Dermis microvascular lymphatic vessel endothelial cell (primary cell): ENCODE data around the gene SEC11A. TPM values are rescaled to one million over a fixed set of nuclear protein-coding genes. Genes with fewer than 3 reads are reported as not detected.

Source experiments
- DNase-seq, 2 donors: peaks; one replicate each; pipeline versions ENCODE4 v3.0.0 to v3.0.0-alpha.2; 2010; ENCODE audit warnings: low read depth in 2 of 2
- total RNA-seq: library from RNA; depleted of rRNA; stranded (reverse); fragments of >200 nt; gene quantifications from 2 replicates; pipeline ENCODE4 v1.2.1, GENCODE V29; 2014

The SEC11A gene
- total RNA-seq, 1 donor from 2014 or later = 227 TPM

DNA sequence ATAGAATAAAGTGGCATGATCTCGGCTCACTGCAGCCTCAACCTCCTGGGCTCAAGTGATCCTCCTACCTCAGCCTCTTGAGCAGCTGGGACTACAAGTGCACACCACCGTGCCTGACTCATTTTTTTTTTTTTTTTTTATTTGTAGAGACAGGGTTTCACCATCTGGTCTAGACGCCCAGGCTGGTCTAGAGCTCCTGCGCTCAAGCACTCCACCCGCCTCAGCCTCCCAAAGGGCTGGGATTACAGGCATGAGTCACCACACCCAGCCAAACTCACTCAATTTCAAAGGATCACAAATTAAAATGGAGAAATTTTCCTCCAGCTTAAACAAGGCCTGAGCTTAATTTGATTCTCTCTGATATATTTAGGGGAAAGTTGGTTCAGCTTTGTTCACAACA, 30.6 kb downstream of the SEC11A start:
- no peak for DNase-seq

DNA sequence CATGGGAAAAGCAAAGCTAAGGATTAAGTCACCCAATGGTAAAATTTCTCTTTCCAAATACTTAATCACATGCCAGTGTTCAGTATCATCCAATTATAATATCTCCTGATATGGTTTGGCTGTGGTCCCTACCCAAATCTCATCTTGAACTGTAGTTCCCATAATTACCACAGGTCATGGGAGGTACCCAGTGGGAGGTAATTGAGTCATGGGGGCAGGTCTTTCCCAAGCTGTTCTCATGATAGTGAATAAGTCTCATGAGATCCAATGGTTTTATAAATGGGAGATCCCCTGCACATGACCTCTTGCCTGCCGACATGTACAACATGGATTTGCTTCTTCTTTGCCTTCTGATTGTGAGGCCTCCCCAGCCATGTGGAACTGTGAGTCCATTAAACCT, 31.8 kb downstream of the SEC11A start:
- DNase-seq = no peak

DNA sequence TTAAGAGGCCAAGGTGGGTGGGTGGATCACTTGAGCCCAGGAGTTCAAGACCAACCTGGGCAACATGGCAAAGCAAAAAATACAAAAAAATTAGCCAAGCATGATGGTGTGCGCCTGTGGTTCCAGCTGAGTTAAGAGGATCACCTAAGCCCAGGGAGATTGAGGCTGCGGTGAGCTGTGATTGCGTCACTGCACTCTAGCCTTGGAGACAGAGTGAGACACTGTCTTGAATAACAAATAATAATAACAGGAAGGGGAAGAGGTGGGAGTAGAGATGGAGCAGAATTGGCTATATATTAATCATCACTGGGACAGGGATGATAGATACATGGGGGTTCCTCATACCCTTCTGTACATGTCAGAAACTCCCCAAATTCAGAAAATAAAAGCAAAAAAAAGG, 34.1 kb downstream of the SEC11A start:
- peak in 1 of 2 donors; percentile 64 for DNase-seq

DNA sequence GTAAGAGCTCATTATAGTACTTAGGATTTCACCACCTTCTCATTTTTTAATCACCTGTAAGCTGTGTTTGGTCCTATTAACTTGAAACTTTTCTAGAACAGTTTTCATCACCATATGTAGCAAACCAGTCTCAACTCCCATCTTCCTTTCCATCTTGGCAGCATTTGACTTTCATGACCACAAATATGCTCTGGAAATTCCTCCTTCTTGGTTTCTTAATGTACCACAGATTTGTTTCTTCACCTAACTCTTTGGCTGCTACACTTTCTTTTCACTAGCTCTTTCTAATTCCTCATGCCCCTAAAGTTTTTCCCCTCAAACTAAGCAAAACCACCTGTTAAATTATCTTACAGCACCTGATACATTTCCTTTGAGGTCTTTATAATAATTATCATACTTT, 44.7 kb downstream of the SEC11A start:
- DNase-seq = no peak

DNA sequence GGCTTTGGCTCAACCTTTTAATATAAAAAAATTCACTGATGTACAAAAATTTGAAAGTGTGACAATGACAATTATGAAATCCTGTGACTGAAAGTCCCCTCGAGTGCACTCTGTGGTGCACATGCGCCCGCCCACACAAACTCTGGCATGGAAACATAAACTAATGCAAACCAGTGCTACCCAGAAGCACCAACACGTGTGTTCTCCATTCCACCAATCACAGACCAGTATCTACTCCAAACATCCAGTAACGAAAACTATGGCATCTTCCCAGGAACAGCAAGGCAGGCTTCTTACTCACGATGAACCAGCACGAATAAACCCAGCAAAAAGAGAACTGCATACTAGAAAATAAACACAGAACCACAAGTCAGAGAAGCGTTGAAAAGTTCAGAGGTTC, 46.2 kb downstream of the SEC11A start:
- no peak for DNase-seq

GRCh38 chr15:84668221-84668982, 47.5 kb downstream of the SEC11A start:
- no peak for DNase-seq

- peak in 1 of 2 donors; percentile 53 for DNase-seq
These were observed 49.6 kb downstream of the SEC11A start for GRCh38 chr15:84666373-84666772.

DNA sequence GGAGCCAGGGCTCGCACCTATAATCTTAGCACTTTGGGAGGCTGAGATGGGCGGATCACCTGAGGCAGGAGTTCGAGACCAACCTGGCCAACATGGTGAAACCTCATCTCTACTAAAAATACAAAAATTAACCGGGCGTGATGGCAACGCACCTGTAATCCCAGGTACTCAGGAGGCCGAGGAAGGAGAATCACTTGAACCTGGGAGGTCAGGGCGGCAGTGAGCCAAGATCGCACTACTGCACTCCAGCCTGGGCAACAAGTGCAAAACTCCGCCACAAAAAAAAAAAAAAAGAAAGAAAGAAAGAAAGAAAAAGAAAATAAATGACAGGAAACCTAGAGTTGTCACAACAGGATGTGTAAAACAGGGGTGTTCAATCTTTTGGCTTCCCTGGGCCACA, 54.9 kb downstream of the SEC11A start:
- DNase-seq = no peak

DNA sequence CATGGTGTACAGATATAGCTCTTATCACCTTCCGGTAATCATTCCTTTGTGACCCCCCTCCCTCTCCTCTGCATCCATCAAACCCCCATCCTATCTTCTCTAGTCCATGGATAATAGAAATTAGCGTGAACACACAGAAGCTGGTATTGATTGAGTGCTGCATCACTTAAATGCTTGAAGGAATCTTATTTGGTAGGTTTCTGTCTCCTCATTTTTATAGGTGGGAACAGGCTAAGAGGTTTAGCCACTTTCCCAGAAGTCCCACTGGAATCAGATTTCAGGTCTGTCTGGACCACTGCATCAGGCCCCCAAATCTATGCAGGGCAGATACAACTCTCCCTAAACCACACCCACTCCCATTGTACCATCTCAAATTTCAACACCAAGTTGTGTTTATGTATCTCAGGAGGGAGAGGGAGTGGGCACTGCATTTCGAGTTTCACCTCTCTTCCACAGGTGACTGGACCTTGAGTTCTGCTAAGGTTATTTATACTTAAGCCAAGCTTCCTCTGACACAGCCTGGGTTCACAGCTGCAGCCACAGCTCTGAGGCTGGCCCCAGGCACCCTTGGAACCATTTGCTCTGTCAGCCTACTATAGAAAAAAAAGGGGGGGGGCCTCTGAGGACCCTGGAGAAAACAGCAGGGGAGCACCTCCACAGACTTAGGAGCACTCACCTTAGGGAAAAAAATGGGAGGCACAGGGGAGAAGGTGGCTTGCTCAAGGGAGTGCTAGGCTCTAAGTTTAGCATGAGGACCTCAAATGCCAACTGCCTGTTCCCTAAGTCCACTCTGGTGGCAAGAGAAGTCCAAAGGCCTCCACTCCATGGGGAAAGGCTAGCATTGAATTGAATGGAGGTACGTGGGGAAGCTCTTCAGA, 55.8 kb downstream of the SEC11A start:
- DNase-seq = no peak

- no peak for DNase-seq
These were observed 57.0 kb downstream of the SEC11A start for GRCh38 chr15:84658788-84659411.

GRCh38 chr15:84658080-84658787, 57.7 kb downstream of the SEC11A start, which contains the start of gene NMB:
TSS of gene NMB (minus strand) at chr15:84658199. CDS start at chr15:84658152, 47 bp downstream.
- peak in 1 of 2 donors; percentile 79 for DNase-seq

DNA sequence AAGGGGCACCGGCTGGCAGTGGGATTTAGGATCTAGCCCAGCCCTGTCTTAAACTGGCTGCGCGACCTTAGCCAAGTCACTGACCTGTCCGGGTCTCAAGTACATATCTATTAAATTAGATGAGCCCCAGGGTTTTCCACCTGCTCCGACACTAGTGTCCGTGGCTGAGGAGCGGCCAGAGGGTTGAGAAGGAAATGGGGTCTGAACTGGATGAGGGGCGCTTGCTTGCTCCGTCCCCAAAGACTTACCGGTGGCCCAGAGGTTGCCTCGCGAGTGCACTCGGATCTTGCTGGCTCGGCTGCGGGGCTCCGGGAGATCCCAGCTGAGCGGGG, 58.2 kb downstream of the SEC11A start:
- DNase-seq = no peak

- no peak for DNase-seq
These were observed 59.0 kb downstream of the SEC11A start for GRCh38 chr15:84656972-84657371.

- peak; percentile 78 to 89 for DNase-seq
These were observed 61.1 kb downstream of the SEC11A start for GRCh38 chr15:84654689-84655453.

- DNase-seq = peak; percentile 88 to 95
These were observed 61.8 kb downstream of the SEC11A start, which contains the start of gene WDR73 for GRCh38 chr15:84653910-84654688. TSS of gene WDR73 (minus strand) at chr15:84654283. CDS start at chr15:84654274, 9 bp downstream.

DNA sequence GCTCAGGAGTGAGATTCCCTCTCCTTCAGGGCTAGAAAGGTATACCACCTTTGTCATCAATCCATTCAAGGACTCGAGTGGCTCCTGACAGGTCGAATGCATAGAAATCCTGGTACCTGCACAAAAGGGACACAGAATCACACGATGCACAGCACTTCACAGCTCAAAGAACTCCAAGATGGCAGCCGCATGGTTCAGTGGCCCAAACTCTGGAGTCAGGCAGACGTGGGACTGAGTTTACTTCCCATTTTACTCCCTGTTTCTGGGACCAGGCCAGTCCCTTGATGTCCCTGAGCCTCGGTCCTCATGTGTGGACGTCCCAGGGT, 62.4 kb downstream of the SEC11A start:
- no peak for DNase-seq

- DNase-seq = no peak
These were observed 66.2 kb downstream of the SEC11A start for GRCh38 chr15:84649706-84650105.

GRCh38 chr15:84648539-84648938, 67.4 kb downstream of the SEC11A start:
- no peak for DNase-seq

DNA sequence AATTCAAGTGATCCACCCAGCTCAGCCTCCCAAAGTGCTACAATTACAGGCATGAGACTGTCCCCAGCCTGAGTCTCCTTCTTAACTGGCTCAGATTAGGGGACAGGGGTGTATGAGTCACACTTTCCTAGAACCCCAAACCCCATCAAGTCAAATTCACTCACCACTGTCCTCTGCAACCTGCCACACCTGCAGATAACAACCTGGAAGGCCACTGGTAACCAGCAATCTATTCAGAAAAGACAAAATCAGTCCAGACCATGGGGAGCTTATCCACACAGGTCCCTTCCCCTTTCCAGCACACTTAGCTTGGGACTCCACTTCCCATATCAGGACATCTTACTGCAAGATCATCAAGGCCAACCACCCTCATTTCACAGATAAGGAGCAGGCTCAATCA, 68.2 kb downstream of the SEC11A start:
- no peak for DNase-seq

GRCh38 chr15:84645997-84646396, 69.9 kb downstream of the SEC11A start:
- DNase-seq = no peak
